ENCODE measurements around the gene MPHOSPH9.

DNA sequence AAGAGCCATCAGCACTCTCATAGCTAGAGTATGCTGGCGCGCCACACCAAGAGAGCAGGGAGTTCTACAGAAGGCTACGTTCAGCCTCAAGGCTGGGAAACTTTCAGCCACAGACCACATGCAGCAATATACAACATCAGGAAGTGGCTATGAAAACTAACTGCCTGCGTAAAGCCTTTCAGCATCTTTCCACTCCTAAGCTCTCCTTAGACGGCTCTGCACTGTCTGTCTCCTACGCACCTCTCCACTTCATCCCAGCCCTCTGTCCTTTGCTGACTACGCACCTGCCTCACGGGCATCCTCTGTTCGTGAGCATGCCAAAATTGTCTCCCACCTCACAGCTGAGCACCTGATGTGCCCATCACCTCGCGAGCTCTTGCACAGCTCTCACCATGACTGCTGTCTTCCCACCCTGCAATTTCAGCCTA, 9.7 kb downstream of the MPHOSPH9 start:
- TF ChIP-seq, protein P1, sequence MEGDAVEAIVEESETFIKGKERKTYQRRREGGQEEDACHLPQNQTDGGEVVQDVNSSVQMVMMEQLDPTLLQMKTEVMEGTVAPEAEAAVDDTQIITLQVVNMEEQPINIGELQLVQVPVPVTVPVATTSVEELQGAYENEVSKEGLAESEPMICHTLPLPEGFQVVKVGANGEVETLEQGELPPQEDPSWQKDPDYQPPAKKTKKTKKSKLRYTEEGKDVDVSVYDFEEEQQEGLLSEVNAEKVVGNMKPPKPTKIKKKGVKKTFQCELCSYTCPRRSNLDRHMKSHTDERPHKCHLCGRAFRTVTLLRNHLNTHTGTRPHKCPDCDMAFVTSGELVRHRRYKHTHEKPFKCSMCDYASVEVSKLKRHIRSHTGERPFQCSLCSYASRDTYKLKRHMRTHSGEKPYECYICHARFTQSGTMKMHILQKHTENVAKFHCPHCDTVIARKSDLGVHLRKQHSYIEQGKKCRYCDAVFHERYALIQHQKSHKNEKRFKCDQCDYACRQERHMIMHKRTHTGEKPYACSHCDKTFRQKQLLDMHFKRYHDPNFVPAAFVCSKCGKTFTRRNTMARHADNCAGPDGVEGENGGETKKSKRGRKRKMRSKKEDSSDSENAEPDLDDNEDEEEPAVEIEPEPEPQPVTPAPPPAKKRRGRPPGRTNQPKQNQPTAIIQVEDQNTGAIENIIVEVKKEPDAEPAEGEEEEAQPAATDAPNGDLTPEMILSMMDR (IDR thresholded peaks at IDR 0.05): no peak
- no peak for TF ChIP-seq POLR2AphosphoS5 (IDR thresholded peaks at IDR 0.05)

All from stomach (tissue), 4 donors.